PC-3 (cell line): ENCODE data around the gene CRAMP1. TPM values are rescaled to one million over a fixed set of nuclear protein-coding genes. Genes with fewer than 3 reads are reported as not detected.

Source experiments
- ATAC-seq: fragments of 200-7000 bp; cut with Tn5 transposase; 2 replicates; pipeline ENCODE4 v1.9.1; 2020; ENCODE audit warnings: mild to moderate bottlenecking, moderate library complexity
- BruUV-seq: library from RNA; stranded (reverse); fragments of 400-500 nt; replicated peaks from 2 replicates; lab custom pipeline; 2021; lab: Mats Ljungman, UMichigan
- CTCF ChIA-PET: fragments of 300-600 bp; sonication (Branson Sonifier 250); formaldehyde crosslinking; loops from one replicate; lab custom pipeline; 2022; ENCODE audit warnings: antibody characterized with exemption; lab: Charles Lee
- POLR2A ChIA-PET: fragments of 300-600 bp; sonication (Branson Sonifier 250); formaldehyde crosslinking; loops from one replicate; lab custom pipeline; 2022; ENCODE audit warnings: antibody characterized with exemption; ENCODE audit not compliant: unreplicated experiment; lab: Charles Lee
- DNase-seq: peaks from one replicate; pipeline ENCODE4 v3.0.0-alpha.2; 2015
- H2AFZ ChIP-seq: fragments of 300-600 bp; sonication (generic); 2 replicates; pipeline ENCODE4 v1.6.0; 2016; ENCODE audit warnings: antibody characterized with exemption, low read length
- H3F3A ChIP-seq: fragments of 300-600 bp; sonication (generic); one replicate; pipeline ENCODE4 v1.6.0; 2017; ENCODE audit warnings: antibody characterized with exemption, low read length, control low read depth, mild to moderate bottlenecking; ENCODE audit not compliant: unreplicated experiment
- H3K27ac ChIP-seq: fragments of 300-600 bp; sonication (generic); 2 replicates; pipeline ENCODE4 v1.5.1; 2016; ENCODE audit warnings: mild to moderate bottlenecking, low read length
- H3K27me3 ChIP-seq: fragments of 300-600 bp; sonication (generic); 2 replicates; pipeline ENCODE4 v1.6.1; 2016; ENCODE audit warnings: low read length, mixed read lengths
- H3K36me3 ChIP-seq: fragments of 300-600 bp; sonication (generic); 2 replicates; pipeline ENCODE4 v1.6.1; 2016; ENCODE audit warnings: low read depth, mixed run types, low read length, mixed read lengths
- H3K4me1 ChIP-seq: fragments of 300-600 bp; sonication (generic); 2 replicates; pipeline ENCODE4 v1.5.1; 2016; ENCODE audit warnings: low read length; ENCODE audit not compliant: insufficient read depth
- H3K4me2 ChIP-seq: fragments of 300-600 bp; sonication (generic); 2 replicates; pipeline ENCODE4 v1.6.0; 2016; ENCODE audit warnings: low read length
- H3K4me3 ChIP-seq: fragments of 300-600 bp; sonication (generic); 2 replicates; pipeline ENCODE4 v1.5.1; 2016; ENCODE audit warnings: mild to moderate bottlenecking, low read length, mixed read lengths
- H3K79me2 ChIP-seq: fragments of 300-600 bp; sonication (generic); 2 replicates; pipeline ENCODE4 v1.6.1; 2017; ENCODE audit warnings: low read length, mixed read lengths
- H3K9ac ChIP-seq: fragments of 300-600 bp; sonication (generic); 2 replicates; pipeline ENCODE4 v1.6.0; 2016; ENCODE audit warnings: mild to moderate bottlenecking, low read length
- H3K9me2 ChIP-seq: fragments of 300-600 bp; sonication (generic); replicated peaks from 2 replicates; pipeline ENCODE4 v1.6.1; 2016; ENCODE audit warnings: mixed run types, low read length, mixed read lengths
- H3K9me3 ChIP-seq: fragments of 300-600 bp; sonication (generic); 2 replicates; pipeline ENCODE4 v1.6.1; 2016; ENCODE audit warnings: low read length, mixed read lengths
- H4K20me1 ChIP-seq: fragments of 300-600 bp; sonication (generic); 2 replicates; pipeline ENCODE4 v1.6.1; 2016; ENCODE audit warnings: low read length, mixed read lengths
- EZH2 ChIP-seq: fragments of 300-600 bp; sonication (generic); IDR thresholded peaks from one replicate; pipeline ENCODE4 v1.6.1; 2017; ENCODE audit warnings: antibody characterized with exemption, mild to moderate bottlenecking, low read length; ENCODE audit not compliant: unreplicated experiment
- EZH2phosphoT487 ChIP-seq: fragments of 300-600 bp; sonication (generic); IDR thresholded peaks from 2 replicates; pipeline ENCODE4 v1.6.1; 2018; ENCODE audit warnings: mild to moderate bottlenecking, antibody characterized with exemption, low read length, borderline replicate concordance
- intact Hi-C: fragments of 100-400 bp; cut with micrococcal nuclease; formaldehyde crosslinking; loops from 2 replicates; pipeline ENCODE4 v1.9.0; 2023
- total RNA-seq: library from RNA; depleted of rRNA; stranded (reverse); fragments of >200 nt; gene quantifications from 2 replicates; pipeline ENCODE4 v1.2.3, GENCODE V29; 2014
- TF ChIP-seq, protein P1 (sequence below): fragments of 300-600 bp; sonication (generic); conservative IDR thresholded peaks from 2 replicates; pipeline ENCODE4 v1.5.1; 2017; ENCODE audit warnings: antibody characterized with exemption, low read depth, mild to moderate bottlenecking, low read length

Gene CRAMP1
- total RNA-seq, 1 experiment from 2014 or later: 8.5 TPM

DNA sequence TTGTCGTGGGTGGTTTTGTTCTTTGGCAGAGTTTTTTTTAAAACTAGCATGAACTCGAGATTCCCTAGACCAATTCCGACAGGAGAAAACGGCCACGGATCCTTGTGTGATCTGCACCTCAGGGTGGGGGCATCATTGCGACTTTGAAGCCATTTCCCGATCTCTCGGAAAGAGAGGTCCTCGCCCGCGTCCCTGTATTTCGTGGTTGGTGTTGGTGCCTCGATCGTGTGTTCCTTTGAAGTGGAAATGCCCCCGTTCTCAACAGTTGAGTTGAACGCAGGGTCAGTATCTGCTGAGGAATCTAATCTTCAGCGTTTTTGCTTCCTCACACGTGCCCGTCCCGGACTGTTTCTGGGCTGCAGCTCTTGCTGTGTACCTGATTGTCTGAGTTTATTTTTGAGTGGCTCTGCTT is 1.1 kb downstream of the CRAMP1 start:
- no peaks in the 10 kb centered on the region for H3K9me3 ChIP-seq
- H3K4me2 ChIP-seq: peak overlapping the region; percentile 99
- H3K36me3 ChIP-seq: peaks cover 14% of the 10 kb centered on the region
- TSS peak; percentile 22 for BruUV-seq
- H3K27ac ChIP-seq: no peak overlapping the region
- ChIA-PET POLR2A (no interaction called here), CTCF (no interaction called here)
- H3K9me2 ChIP-seq: no peaks in the 10 kb centered on the region
- intact Hi-C loops: loop anchor here (5.0 kb wide), 2 partner anchors 34 to 94 kb away; partner anchors contain the start of gene MAPK8IP3
- TF ChIP-seq, protein P1, sequence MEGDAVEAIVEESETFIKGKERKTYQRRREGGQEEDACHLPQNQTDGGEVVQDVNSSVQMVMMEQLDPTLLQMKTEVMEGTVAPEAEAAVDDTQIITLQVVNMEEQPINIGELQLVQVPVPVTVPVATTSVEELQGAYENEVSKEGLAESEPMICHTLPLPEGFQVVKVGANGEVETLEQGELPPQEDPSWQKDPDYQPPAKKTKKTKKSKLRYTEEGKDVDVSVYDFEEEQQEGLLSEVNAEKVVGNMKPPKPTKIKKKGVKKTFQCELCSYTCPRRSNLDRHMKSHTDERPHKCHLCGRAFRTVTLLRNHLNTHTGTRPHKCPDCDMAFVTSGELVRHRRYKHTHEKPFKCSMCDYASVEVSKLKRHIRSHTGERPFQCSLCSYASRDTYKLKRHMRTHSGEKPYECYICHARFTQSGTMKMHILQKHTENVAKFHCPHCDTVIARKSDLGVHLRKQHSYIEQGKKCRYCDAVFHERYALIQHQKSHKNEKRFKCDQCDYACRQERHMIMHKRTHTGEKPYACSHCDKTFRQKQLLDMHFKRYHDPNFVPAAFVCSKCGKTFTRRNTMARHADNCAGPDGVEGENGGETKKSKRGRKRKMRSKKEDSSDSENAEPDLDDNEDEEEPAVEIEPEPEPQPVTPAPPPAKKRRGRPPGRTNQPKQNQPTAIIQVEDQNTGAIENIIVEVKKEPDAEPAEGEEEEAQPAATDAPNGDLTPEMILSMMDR: no peak
- TF ChIP-seq EZH2phosphoT487: no peak
- TF ChIP-seq EZH2: no peak
- H3K27me3 ChIP-seq: no peaks in the 10 kb centered on the region
- DNase-seq: peak; percentile 6
- H2AFZ ChIP-seq: no peak overlapping the region
- peaks cover 6% of the 10 kb centered on the region; the same call in 1 of the 2 replicates for H4K20me1 ChIP-seq
- peak overlapping the region; percentile 85 for H3K9ac ChIP-seq
- H3K79me2 ChIP-seq: peaks cover 62% of the 10 kb centered on the region
- peak overlapping the region; percentile 96 for H3K4me3 ChIP-seq
- no peaks in the 10 kb centered on the region for H3F3A ChIP-seq
- no peak for ATAC-seq
- H3K4me1 ChIP-seq: peaks cover 23% of the 10 kb centered on the region

DNA sequence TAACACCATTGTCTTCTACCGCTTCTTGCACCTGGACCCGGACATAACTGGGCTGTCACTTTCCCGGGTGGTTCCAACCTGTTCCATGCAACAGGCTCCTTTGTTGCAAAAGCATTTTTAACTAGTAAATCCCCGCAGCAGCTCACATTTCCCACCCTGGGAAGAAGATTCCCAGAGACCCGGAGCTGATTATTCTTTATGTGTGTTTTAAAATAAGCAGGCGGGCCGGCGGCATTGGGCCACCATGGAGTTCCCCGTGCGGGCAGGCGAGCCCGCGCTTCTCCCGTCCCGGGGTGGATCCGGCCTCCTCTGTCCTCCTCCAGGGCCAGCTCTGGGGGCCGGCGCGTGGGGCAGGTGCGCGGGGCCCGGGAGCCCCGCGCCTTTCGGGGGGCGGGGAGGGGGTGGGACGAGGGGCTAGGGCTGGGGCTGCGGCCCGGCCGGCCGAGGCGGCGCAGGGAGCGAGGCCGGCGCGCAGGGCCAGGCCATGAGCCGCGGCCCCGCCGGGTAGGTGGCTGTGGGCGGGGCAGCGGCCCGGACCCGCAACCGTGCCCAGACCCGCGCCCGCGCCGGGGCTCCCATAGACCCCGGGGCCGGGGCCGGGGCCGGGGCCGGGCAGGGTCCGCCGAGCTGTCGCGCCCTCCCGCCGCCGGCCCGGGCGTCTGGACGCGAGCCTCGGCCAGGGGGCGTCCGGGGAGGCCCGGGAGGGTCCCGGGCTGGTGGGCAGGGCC is 1.7 kb downstream of the CRAMP1 start:
- H3K9ac ChIP-seq: peak overlapping the region; percentile 85
- DNase-seq (no peak), ATAC-seq (no peak)
- peaks cover 14% of the 10 kb centered on the region for H3K36me3 ChIP-seq
- peaks cover 6% of the 10 kb centered on the region; the same call in 1 of the 2 replicates for H4K20me1 ChIP-seq
- intact Hi-C loops: loop anchor here (5.0 kb wide), 2 partner anchors 33 to 93 kb away; partner anchors contain the start of gene MAPK8IP3
- H3K9me3 ChIP-seq: no peaks in the 10 kb centered on the region
- H3K27me3 ChIP-seq: no peaks in the 10 kb centered on the region
- no peak overlapping the region for H3K27ac ChIP-seq
- no peaks in the 10 kb centered on the region for H3K9me2 ChIP-seq
- H3F3A ChIP-seq: no peaks in the 10 kb centered on the region
- peaks cover 68% of the 10 kb centered on the region for H3K79me2 ChIP-seq
- H3K4me3 ChIP-seq: peak overlapping the region; percentile 96
- TF ChIP-seq EZH2phosphoT487 (no peak), EZH2 (no peak)
- TF ChIP-seq, protein P1: no peak
- ChIA-PET POLR2A (no interaction called here), CTCF (no interaction called here)
- peaks cover 23% of the 10 kb centered on the region for H3K4me1 ChIP-seq
- H3K4me2 ChIP-seq: peak overlapping the region; percentile 99
- BruUV-seq: no TSS peak
- H2AFZ ChIP-seq: no peak overlapping the region
